SK-N-SH treated with all-trans-retinoic acid at 6 μM for 48 hours (cell line): ENCODE data around the gene ATXN7.

ENCODE experiments used
- ATAC-seq: fragments of 200-7000 bp; cut with Tn5 transposase; 3 replicates; pipeline ENCODE4 v1.9.1; 2020; ENCODE audit warnings: mild to moderate bottlenecking, moderate library complexity
- ARNTL ChIP-seq: fragments of 450-650 bp; formaldehyde crosslinking; IDR thresholded peaks from 2 replicates; pipeline ENCODE4 v1.5.0; 2020; ENCODE audit warnings: low read depth, mild to moderate bottlenecking, moderate library complexity, borderline replicate concordance
- BACH2 ChIP-seq: fragments of 250-450 bp; sonication (Bioruptor Pico); IDR thresholded peaks from 2 replicates; pipeline ENCODE4 v1.9.0; 2021; ENCODE audit warnings: mild to moderate bottlenecking, borderline replicate concordance
- CREB5 ChIP-seq: fragments of 250-450 bp; sonication (Bioruptor Pico); IDR thresholded peaks from 2 replicates; pipeline ENCODE4 v1.5.1; 2020; ENCODE audit warnings: low read depth, mild to moderate bottlenecking, moderate library complexity
- CSDC2 ChIP-seq: fragments of 250-450 bp; sonication (Bioruptor Pico); IDR thresholded peaks from 2 replicates; pipeline ENCODE4 v1.5.0; 2020; ENCODE audit warnings: mild to moderate bottlenecking, moderate library complexity
- CSRNP3 ChIP-seq: fragments of 250-450 bp; sonication (Bioruptor Pico); IDR thresholded peaks from 2 replicates; pipeline ENCODE4 v1.5.1; 2021; ENCODE audit warnings: mild to moderate bottlenecking, moderate library complexity
- ESRRG ChIP-seq: fragments of 250-450 bp; sonication (Bioruptor Pico); IDR thresholded peaks from 2 replicates; pipeline ENCODE4 v1.6.1; 2021; ENCODE audit warnings: mild to moderate bottlenecking
- GLIS3 ChIP-seq: fragments of 250-450 bp; sonication (Bioruptor Pico); IDR thresholded peaks from 2 replicates; pipeline ENCODE4 v1.5.0; 2020; ENCODE audit warnings: mild to moderate bottlenecking, moderate library complexity
- ISL1 ChIP-seq: fragments of 250-450 bp; sonication (Bioruptor Pico); IDR thresholded peaks from 2 replicates; pipeline ENCODE4 v2.1.2; 2022; ENCODE audit warnings: mild to moderate bottlenecking, moderate library complexity
- OSR1 ChIP-seq: fragments of 250-450 bp; sonication (Bioruptor Pico); IDR thresholded peaks from 2 replicates; pipeline ENCODE4 v1.8.0; 2022; ENCODE audit warnings: moderate library complexity, mild to moderate bottlenecking, inconsistent platforms
- PATZ1 ChIP-seq: fragments of 250-450 bp; sonication (Bioruptor Pico); IDR thresholded peaks from 2 replicates; pipeline ENCODE4 v1.8.0; 2020; ENCODE audit warnings: mild to moderate bottlenecking, moderate library complexity, borderline replicate concordance
- PPARA ChIP-seq: fragments of 250-450 bp; sonication (Bioruptor Pico); IDR thresholded peaks from 2 replicates; pipeline ENCODE4 v1.5.0; 2020; ENCODE audit warnings: mild to moderate bottlenecking, borderline replicate concordance
- RARB ChIP-seq: fragments of 250-450 bp; sonication (Bioruptor Pico); IDR thresholded peaks from 2 replicates; pipeline ENCODE4 v1.8.0; 2021; ENCODE audit warnings: mild to moderate bottlenecking, moderate library complexity
- SNAI2 ChIP-seq: fragments of 250-450 bp; sonication (Bioruptor Pico); IDR thresholded peaks from 2 replicates; pipeline ENCODE4 v1.5.0; 2020; ENCODE audit warnings: mild to moderate bottlenecking, moderate library complexity
- TCF4 ChIP-seq: fragments of 250-450 bp; sonication (Bioruptor Pico); IDR thresholded peaks from 2 replicates; pipeline ENCODE4 v1.8.0; 2021; ENCODE audit warnings: mild to moderate bottlenecking, moderate library complexity, borderline replicate concordance
- TOX ChIP-seq: fragments of 250-450 bp; sonication (Bioruptor Pico); IDR thresholded peaks from 2 replicates; pipeline ENCODE4 v1.8.0; 2021; ENCODE audit warnings: mild to moderate bottlenecking, moderate library complexity, borderline replicate concordance
- TSHZ2 ChIP-seq: fragments of 250-450 bp; sonication (Bioruptor Pico); IDR thresholded peaks from 2 replicates; pipeline ENCODE4 v1.5.0; 2020; ENCODE audit warnings: mild to moderate bottlenecking, moderate library complexity
- ZC3H10 ChIP-seq: fragments of 250-450 bp; sonication (Bioruptor Pico); IDR thresholded peaks from 2 replicates; pipeline ENCODE4 v1.5.1; 2021; ENCODE audit warnings: mild to moderate bottlenecking, moderate library complexity
- ZFP3 ChIP-seq: fragments of 250-450 bp; sonication (Bioruptor Pico); IDR thresholded peaks from 2 replicates; pipeline ENCODE4 v1.5.0; 2020; ENCODE audit warnings: mild to moderate bottlenecking, moderate library complexity
- ZFP30 ChIP-seq: fragments of 450-650 bp; formaldehyde crosslinking; IDR thresholded peaks from 2 replicates; pipeline ENCODE4 v1.5.0; 2022; ENCODE audit warnings: mild to moderate bottlenecking, moderate library complexity
- ZNF565 ChIP-seq: fragments of 450-650 bp; formaldehyde crosslinking; conservative IDR thresholded peaks from 2 replicates; pipeline ENCODE4 v1.5.0; 2020; ENCODE audit warnings: low read depth, mild to moderate bottlenecking, moderate library complexity
- ZNF8 ChIP-seq: fragments of 450-650 bp; formaldehyde crosslinking; IDR thresholded peaks from 2 replicates; pipeline ENCODE4 v1.5.0; 2020; ENCODE audit warnings: mild to moderate bottlenecking, moderate library complexity

Gene ATXN7

GRCh38 chr3:64016941-64017620 lies 153.4 kb downstream of the ATXN7 start:
- TF ChIP-seq CREB5 (CRISPR knock-in tag) (no peak), ESRRG (CRISPR knock-in tag) (no peak), RARB (CRISPR knock-in tag) (no peak), TSHZ2 (no peak), ZFP3 (no peak), ZNF565 (CRISPR knock-in tag) (no peak), ZFP30 (CRISPR knock-in tag) (no peak), CSRNP3 (CRISPR knock-in tag) (no peak), SNAI2 (CRISPR knock-in tag) (no peak), OSR1 (CRISPR knock-in tag) (no peak), ZNF8 (CRISPR knock-in tag) (no peak), ZC3H10 (CRISPR knock-in tag) (no peak), PATZ1 (CRISPR knock-in tag) (no peak), ARNTL (no peak), PPARA (CRISPR knock-in tag) (no peak), GLIS3 (no peak), BACH2 (CRISPR knock-in tag) (no peak)
- TF ChIP-seq, all 23 proteins: peak for 0
- ATAC-seq, result no peak; the same call in 2 of the 3 replicates

GRCh38 chr3:64019271-64019670 lies 155.6 kb downstream of the ATXN7 start:
- TF ChIP-seq SNAI2 (CRISPR knock-in tag), result no peak
- TF ChIP-seq TCF4 (CRISPR knock-in tag), result no peak
- TF ChIP-seq CSRNP3 (CRISPR knock-in tag), result no peak
- no peak for TF ChIP-seq ZNF565 (CRISPR knock-in tag)
- no peak for TF ChIP-seq BACH2 (CRISPR knock-in tag)
- no peak for TF ChIP-seq ZFP30 (CRISPR knock-in tag)
- no peak for TF ChIP-seq CSDC2 (CRISPR knock-in tag)
- TF ChIP-seq CREB5 (CRISPR knock-in tag), result no peak

GRCh38 chr3:64019879-64020278 lies 156.2 kb downstream of the ATXN7 start:
- TF ChIP-seq TOX (no peak), CSDC2 (CRISPR knock-in tag) (no peak), RARB (CRISPR knock-in tag) (no peak), ISL1 (CRISPR knock-in tag) (no peak), ZNF8 (CRISPR knock-in tag) (no peak), OSR1 (CRISPR knock-in tag) (no peak), BACH2 (CRISPR knock-in tag) (no peak), ZNF565 (CRISPR knock-in tag) (no peak), ZFP3 (no peak)
- ATAC-seq, result no peak

More at GRCh38 chr3:64019271-64019670, 155.6 kb downstream of the ATXN7 start:
- ATAC-seq, result no peak
